HCT116 (cell line): ENCODE data around the gene CLEC10A. TPM values are rescaled to one million over a fixed set of nuclear protein-coding genes. Genes with fewer than 3 reads are reported as not detected.
"Not testable (repeated sequence)": the region's sequence is repeated elsewhere in the genome, so short reads cannot be mapped to it uniquely, and the experiment has no call there.

ENCODE experiments used
- ATAC-seq: fragments of 200-7000 bp; cut with Tn5 transposase; 2 replicates; pipeline ENCODE4 v1.9.1; 2020; ENCODE audit warnings: mild to moderate bottlenecking, moderate library complexity
- BruUV-seq: library from RNA; stranded (reverse); fragments of 400-500 nt; replicated peaks from 2 replicates; lab custom pipeline; 2021; lab: Mats Ljungman, UMichigan
- CTCF ChIA-PET: fragments of 300-600 bp; sonication (Branson Sonifier 250); formaldehyde crosslinking; loops from one replicate; lab custom pipeline; 2021; ENCODE audit warnings: antibody characterized with exemption; lab: Charles Lee
- POLR2A ChIA-PET: fragments of 300-600, 350-600 bp; sonication (Branson Sonifier 250); formaldehyde crosslinking; loops from one replicate; lab custom pipeline; 2021; ENCODE audit warnings: antibody characterized with exemption; lab: Charles Lee
- RAD21 ChIA-PET, 2 experiments: fragments of 300-600 bp; sonication (Branson Sonifier 250); formaldehyde crosslinking; loops; one replicate each; lab custom pipeline; 2023; ENCODE audit warnings: low total read pairs in 2 of 2; ENCODE audit not compliant: uncharacterized antibody in 2 of 2, unreplicated experiment in 2 of 2, low non-redundant PET in 1 of 2; lab: Charles Lee
- DNase-seq: peaks from one replicate; pipeline ENCODE4 v3.0.0-alpha.2; 2010; ENCODE audit warnings: low read depth, low spot score
- H2AFZ ChIP-seq: fragments of 200-600 bp; shearing (Covaris generic), sonication (generic); 2 replicates; pipeline ENCODE4 v1.6.1; 2017; ENCODE audit warnings: low read depth, mixed run types, mixed read lengths, antibody characterized with exemption, low read length; ENCODE audit not compliant: poor library complexity, severe bottlenecking
- H3K27ac ChIP-seq: 2 replicates; pipeline ENCODE4 v1.5.1; 2012; ENCODE audit warnings: low read depth, low read length
- H3K27me3 ChIP-seq: fragments of 200-600 bp; sonication (generic); 2 replicates; pipeline ENCODE4 v1.6.1; 2016; ENCODE audit warnings: mixed run types, low read length, mixed read lengths; ENCODE audit not compliant: insufficient read depth
- H3K36me3 ChIP-seq, 2 experiments: fragments of 200-500 bp in 1 of 2; fragments of 200-600 bp in 1 of 2; sonication (Bioruptor generic) in 1 of 2; sonication (generic) in 1 of 2; 2 replicates each; pipeline versions ENCODE4 v1.5.1 to v1.6.1; 2014 to 2016; ENCODE audit warnings: low read length in 2 of 2, inconsistent platforms in 1 of 2, mixed read lengths in 1 of 2, mixed run types in 1 of 2; ENCODE audit not compliant: insufficient read depth in 2 of 2, control insufficient read depth in 1 of 2
- H3K4me1 ChIP-seq, 2 experiments: fragments of 200-600 bp in 1 of 2; sonication (generic) in 1 of 2; 2 replicates each; pipeline versions ENCODE4 v1.5.1 to v1.6.1; 2012 to 2017; ENCODE audit warnings: low read length in 2 of 2, inconsistent platforms in 1 of 2, mild to moderate bottlenecking in 1 of 2, mixed read lengths in 1 of 2, mixed run types in 1 of 2, moderate library complexity in 1 of 2; ENCODE audit not compliant: insufficient read depth in 2 of 2, control insufficient read depth in 1 of 2
- H3K4me2 ChIP-seq: fragments of 200-600 bp; sonication (generic); 2 replicates; pipeline ENCODE4 v1.6.1; 2017; ENCODE audit warnings: mixed run types, low read length, mixed read lengths
- H3K4me3 ChIP-seq, 2 experiments: fragments of 200-600 bp in 1 of 2; sonication (generic) in 1 of 2; replicated peaks in 1 of 2; 2 replicates each; pipeline ENCODE4 v1.5.1; 2011 to 2016; ENCODE audit warnings: low read length in 2 of 2, control low read depth in 1 of 2, low read depth in 1 of 2, mild to moderate bottlenecking in 1 of 2, mixed read lengths in 1 of 2, mixed run types in 1 of 2
- H3K79me2 ChIP-seq: fragments of 200-600 bp; sonication (generic); 2 replicates; pipeline ENCODE4 v1.6.1; 2017; ENCODE audit warnings: mild to moderate bottlenecking, mixed run types, low read length, moderate library complexity, mixed read lengths; ENCODE audit not compliant: insufficient read depth
- H3K9ac ChIP-seq: fragments of 200-600 bp; sonication (generic); 2 replicates; pipeline ENCODE4 v1.6.1; 2016; ENCODE audit warnings: low read length, mixed read lengths
- H3K9me2 ChIP-seq: fragments of 200-600 bp; sonication (generic), shearing (Covaris generic); 2 replicates; pipeline ENCODE4 v1.6.1; 2017; ENCODE audit warnings: mixed run types, mild to moderate bottlenecking, moderate library complexity; ENCODE audit not compliant: insufficient read depth
- H3K9me3 ChIP-seq, 2 experiments: fragments of 200-500 bp in 1 of 2; fragments of 200-600 bp in 1 of 2; sonication (Bioruptor generic) in 1 of 2; sonication (generic) in 1 of 2; 2 replicates each; pipeline ENCODE4 v1.6.1; 2014 to 2017; ENCODE audit warnings: low read length in 2 of 2, mixed read lengths in 2 of 2, inconsistent platforms in 1 of 2, low read depth in 1 of 2, mild to moderate bottlenecking in 1 of 2, mixed run types in 1 of 2, moderate library complexity in 1 of 2; ENCODE audit not compliant: control insufficient read depth in 1 of 2, insufficient read depth in 1 of 2
- H4K20me1 ChIP-seq: fragments of 200-600 bp; sonication (generic), shearing (Covaris generic); 2 replicates; pipeline ENCODE4 v1.6.1; 2017; ENCODE audit warnings: mixed run types, mild to moderate bottlenecking, moderate library complexity; ENCODE audit not compliant: insufficient read depth
- JUND ChIP-seq: IDR thresholded peaks from 2 replicates; pipeline ENCODE4 v1.6.1; 2012
- TCF7L2 ChIP-seq: IDR thresholded peaks from 2 replicates; pipeline ENCODE4 v1.7.0; 2011; ENCODE audit warnings: borderline replicate concordance, inconsistent platforms; ENCODE audit not compliant: insufficient read depth, insufficient read length; ENCODE audit errors: extremely low read depth
- intact Hi-C: fragments of 100-400 bp; cut with micrococcal nuclease; formaldehyde crosslinking; loops from 2 replicates; pipeline ENCODE4 v1.10.0; 2022
- total RNA-seq: library from RNA; stranded (reverse); gene quantifications from one replicate; pipeline ENCODE4 v1.2.1, GENCODE V29; 2021; ENCODE audit not compliant: unreplicated experiment
- TF ChIP-seq, protein P1 (sequence below), 3 experiments: fragments of 200-600 bp in 1 of 3; sonication (generic) in 1 of 3; IDR thresholded peaks in 2 of 3; conservative IDR thresholded peaks in 1 of 3; 2 replicates each; pipeline ENCODE4 v1.5.1; 2012 to 2017; ENCODE audit warnings: low read depth in 2 of 3, low read length in 2 of 3, antibody characterized with exemption in 1 of 3, borderline replicate concordance in 1 of 3, control low read depth in 1 of 3, mild to moderate bottlenecking in 1 of 3, mixed read lengths in 1 of 3, mixed run types in 1 of 3, moderate library complexity in 1 of 3; ENCODE audit not compliant: insufficient read depth in 1 of 3

Gene CLEC10A
- total RNA-seq, 1 experiment from 2014 or later = not detected

DNA sequence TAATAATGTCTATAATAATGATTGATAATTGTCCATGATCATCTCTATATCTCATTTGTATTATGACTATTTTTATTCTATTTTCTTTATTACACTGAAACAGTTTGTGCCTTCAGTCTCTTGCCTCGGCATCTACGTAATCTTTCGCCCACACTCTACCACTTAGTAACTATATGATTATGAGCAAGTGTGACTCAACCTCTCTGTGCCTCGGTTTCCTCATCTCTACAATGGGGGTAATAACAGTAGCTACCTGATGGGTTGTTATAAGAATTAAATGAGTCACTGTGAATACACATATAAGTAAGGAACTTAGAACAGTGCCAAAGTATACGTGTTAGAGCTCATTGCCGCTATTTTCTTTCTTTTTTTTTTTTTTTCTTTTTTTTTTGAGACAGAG lies 32.5 kb downstream of the CLEC10A start (continued):
- TF ChIP-seq, protein P1, sequence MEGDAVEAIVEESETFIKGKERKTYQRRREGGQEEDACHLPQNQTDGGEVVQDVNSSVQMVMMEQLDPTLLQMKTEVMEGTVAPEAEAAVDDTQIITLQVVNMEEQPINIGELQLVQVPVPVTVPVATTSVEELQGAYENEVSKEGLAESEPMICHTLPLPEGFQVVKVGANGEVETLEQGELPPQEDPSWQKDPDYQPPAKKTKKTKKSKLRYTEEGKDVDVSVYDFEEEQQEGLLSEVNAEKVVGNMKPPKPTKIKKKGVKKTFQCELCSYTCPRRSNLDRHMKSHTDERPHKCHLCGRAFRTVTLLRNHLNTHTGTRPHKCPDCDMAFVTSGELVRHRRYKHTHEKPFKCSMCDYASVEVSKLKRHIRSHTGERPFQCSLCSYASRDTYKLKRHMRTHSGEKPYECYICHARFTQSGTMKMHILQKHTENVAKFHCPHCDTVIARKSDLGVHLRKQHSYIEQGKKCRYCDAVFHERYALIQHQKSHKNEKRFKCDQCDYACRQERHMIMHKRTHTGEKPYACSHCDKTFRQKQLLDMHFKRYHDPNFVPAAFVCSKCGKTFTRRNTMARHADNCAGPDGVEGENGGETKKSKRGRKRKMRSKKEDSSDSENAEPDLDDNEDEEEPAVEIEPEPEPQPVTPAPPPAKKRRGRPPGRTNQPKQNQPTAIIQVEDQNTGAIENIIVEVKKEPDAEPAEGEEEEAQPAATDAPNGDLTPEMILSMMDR (IDR thresholded peaks at IDR 0.05 in 2 of 3, conservative IDR thresholded peaks at IDR 0.05 in 1 of 3; ENCODE audit: borderline replicate concordance in 1 of 3, insufficient read depth in 1 of 3, low read depth in 2 of 3, low read length in 2 of 3) = no peak
- no peak for TF ChIP-seq JUND

DNA sequence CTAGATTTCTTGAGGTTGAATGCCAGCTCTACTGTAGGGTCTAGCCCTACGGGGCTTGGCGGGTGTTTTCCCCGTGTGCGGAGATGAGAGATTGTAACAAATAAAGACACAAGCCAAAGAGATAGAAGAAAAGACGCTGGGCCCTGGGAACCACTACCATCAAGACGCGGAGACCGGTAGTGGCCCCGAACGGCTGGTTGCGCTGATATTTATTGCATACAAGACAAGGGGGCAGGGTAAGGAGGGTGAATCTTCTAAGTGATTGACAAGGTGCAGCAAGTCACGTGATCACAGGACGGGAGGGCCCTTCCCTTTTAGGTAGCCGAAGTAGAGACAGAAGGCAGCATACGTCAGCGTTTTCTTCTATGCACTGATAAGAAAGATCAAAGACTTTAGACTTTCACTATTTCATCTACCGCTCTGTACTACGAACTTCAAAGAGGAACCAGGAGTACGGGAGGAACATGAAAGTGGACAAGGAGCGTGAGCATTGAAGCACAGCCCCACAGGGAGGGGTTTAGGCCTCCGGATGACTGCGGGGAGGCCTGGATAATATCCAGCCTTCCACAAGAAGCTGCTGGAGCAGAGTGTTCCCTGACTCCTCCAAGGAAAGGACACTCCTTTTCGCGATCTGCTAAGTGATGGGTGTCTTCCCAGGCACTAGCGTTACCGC lies 33.2 kb downstream of the CLEC10A start:
- BruUV-seq, H3K36me3 ChIP-seq: not testable (repeated sequence)
- DNase-seq = peak; percentile 54
- H3K9ac ChIP-seq = peak overlapping the region; percentile 48
- ATAC-seq = peak; percentile 49
- peaks cover 31 to 49% of the 10 kb centered on the region in 2 experiments for H3K4me1 ChIP-seq
- H2AFZ ChIP-seq = peak overlapping the region; percentile 97
- intact Hi-C loops = loop anchor here (1.0 to 5.0 kb wide), 6 partner anchors 89 to 640 kb away; partner anchors contain the start of genes KCTD11, TP53 and WRAP53
- H3K4me2 ChIP-seq = peak overlapping the region; percentile 95
- POLR2A ChIA-PET = interaction anchor here (1.0 to 2.1 kb wide), 5 partner anchors 11 to 176 kb away, joined by 3 to 9 read pairs (median 8); partner anchors contain the start of gene SLC16A13
- TF ChIP-seq TCF7L2 = peak; percentile 81
- TF ChIP-seq, all 23 proteins: peak for 1; not testable (repeated sequence) for 22
- not testable (repeated sequence) for H3K9me3 ChIP-seq, H4K20me1 ChIP-seq, H3K27me3 ChIP-seq, H3K9me2 ChIP-seq, H3K79me2 ChIP-seq
- Histone ChIP-seq H3K27ac (peak overlapping the region; percentile 46), H3K4me3 (peak overlapping the region; percentile 49 to 65)
- CTCF ChIA-PET = interaction anchor here (0.9 to 5.4 kb wide), 19 partner anchors 7 to 1010 kb away, joined by 3 to 53 read pairs (median 7); partner anchors contain the start of genes ASGR1 and SLC16A13
- RAD21 ChIA-PET = interaction anchor here (0.5 to 2.3 kb wide), 11 partner anchors 11 to 250 kb away, joined by 3 to 16 read pairs (median 5); no protein-coding TSS in a partner anchor
